SH-SY5Y (cell line): ENCODE results near the gene RBM19.

Experiments
- GATA2 ChIP-seq: IDR thresholded peaks from 2 replicates; pipeline ENCODE4 v1.6.1; 2011; ENCODE audit warnings: mild to moderate bottlenecking, low read depth, low read length
- GATA3 ChIP-seq: IDR thresholded peaks from 2 replicates; pipeline ENCODE4 v1.6.1; 2011; ENCODE audit warnings: low read depth, mild to moderate bottlenecking, low read length, moderate library complexity

DNA sequence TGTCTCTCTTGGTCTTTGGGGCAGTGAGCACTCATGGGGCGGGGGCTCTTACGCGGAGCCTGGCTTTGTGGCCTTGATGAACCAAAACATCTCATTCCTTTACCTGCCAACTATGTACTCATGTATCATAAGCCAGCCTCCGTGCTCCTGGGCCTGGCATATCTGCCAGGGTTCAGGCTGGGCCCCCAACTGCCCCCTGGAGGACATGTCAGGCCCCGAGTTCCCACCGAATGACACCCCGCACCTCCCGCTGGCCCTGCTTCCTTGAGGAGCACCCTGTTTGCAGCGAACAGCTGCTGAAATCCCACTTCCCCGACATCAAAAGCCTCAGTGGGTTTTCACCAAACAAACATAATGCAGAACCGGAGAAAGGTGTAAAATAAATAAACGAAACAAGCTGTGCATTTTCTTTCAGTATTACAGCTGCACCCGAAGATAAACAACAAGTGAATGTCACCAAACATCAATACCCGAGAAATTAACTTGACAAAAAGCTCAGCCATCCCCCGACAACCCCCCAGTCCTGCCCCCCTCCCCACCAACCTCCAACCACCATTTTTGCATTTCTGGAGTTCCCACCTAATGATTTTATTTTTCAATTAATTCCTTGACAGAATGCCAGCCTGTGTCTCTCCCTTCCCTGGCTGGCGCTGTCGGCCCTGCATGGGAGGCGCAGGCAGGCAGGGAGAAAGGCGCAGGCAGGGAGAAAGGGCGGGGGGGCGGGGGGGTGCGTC is 139.2 kb downstream of the RBM19 start:
- TF ChIP-seq GATA3 (no peak), GATA2 (no peak)
